NCI-H1105 treated with DMSO at 0.1 percent for 48 hours (cell line): ENCODE measurements around the gene STX17.
"Not testable (repeated sequence)": the region's sequence is repeated elsewhere in the genome, so short reads cannot be mapped to it uniquely, and the experiment has no call there.

Experiments
- DNase-seq: peaks from one replicate; lab custom pipeline; 2025; lab: John Stamatoyannopoulos, UW

STX17 gene

DNA sequence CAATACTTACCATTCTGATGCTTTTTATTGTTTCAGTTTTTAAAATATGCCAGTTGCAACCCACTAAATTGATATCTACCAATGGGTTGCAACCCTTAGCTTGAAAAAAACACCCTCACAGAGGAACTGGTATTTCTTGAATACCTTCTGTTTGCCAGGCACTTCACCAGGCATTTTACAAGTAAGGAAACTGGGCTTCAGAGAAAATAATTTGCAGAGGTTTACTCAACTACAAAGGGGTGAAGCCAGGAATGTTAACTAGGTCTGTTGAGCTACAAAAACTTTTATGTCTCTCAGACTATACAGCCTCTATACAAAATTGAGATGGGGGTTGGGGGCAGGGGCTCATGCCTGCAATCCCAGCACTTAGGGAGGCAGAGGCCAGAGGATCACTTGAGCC, 65.0 kb downstream of the STX17 start:
- no peak for DNase-seq

DNA sequence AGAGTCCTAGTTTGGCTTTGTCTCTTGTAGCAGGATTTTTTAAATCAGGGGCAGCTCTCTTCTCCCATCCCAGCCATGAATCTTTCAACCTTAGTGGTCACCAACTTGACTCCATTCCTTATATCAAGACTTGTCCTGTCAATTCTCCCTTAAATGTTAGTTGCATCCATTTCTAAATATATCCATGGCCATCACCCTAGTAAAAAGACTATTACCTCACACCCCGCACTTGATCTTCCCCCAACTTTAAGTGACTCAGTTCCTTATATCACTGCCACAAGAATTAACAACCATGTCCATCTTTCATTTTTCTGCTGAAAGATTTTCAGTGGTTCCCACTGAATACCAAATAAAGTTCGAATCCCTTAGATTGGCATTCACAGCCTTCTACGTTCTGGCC, 67.0 kb downstream of the STX17 start:
- no peak for DNase-seq

DNA sequence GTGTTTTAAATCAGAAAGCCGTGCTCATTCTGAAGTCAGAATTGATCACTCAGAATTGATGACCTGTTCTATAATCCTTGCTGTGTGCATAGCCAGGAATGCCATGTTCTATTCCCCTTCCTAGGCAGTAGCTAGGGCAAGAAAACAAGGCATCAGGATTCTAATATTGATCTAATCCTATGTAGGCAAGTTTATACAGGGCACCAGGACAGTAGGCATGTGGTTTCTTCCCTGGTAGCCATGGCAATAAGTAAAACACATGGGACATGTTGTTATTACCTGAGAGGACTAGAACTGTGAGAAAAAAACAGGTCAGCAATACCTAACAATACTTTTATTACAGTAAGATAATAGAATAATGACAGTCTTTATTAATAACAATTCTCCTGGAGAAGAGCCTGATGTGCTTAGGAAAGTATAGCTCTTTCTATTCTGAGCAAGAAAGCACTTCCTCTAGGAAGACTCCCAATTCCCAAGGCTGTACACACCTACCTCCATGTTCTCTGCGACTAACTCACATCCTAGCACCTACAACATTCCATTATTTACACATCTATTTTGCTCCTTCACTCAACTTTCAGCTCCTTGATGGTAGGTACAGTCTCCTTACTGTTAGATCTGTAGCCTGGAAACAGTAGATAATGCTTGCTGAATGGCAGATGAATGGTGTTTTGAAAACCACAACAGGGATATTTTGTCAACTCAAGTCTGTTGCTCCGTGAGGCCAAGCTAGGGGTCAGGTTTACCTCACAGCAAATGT, 70.8 kb downstream of the STX17 start:
- DNase-seq = no peak

DNA sequence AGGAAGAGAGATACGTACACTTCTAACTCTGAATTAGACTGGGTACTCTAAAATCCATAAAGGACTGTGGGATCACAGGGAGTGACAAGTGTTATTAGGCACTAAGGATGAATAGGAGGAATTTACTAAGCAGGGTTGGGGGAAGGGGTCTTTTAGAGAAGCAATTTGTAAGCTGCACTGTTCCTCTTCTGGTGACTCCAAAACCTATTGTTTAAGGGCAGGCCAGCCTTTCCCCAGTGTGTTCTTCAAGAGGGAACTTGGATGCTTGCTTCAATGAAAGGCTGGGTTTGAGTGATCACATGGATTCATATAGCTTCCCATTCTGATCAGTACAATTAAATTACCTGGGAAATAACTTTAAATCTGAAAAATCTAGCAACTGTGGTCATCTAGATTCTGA, 71.8 kb downstream of the STX17 start:
- DNase-seq = no peak

DNA sequence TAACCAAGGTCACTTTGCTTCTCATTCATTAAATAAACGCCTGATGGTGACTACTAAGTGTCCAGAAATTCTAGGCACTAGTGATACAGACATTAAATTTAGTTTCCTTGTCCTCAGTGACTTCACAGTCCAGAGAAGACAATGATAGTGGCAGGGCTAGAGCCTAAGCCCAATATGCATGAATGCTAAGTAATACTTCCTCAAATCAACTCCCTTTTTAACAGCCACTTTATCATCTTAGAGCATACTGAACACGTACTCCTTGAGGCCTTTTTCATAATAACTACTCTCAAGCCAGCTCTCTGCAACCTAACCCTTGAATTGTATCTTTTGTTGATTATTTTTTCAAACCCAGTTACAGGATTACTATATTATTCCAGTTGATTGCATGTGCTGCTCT, 74.1 kb downstream of the STX17 start:
- no peak for DNase-seq

DNA sequence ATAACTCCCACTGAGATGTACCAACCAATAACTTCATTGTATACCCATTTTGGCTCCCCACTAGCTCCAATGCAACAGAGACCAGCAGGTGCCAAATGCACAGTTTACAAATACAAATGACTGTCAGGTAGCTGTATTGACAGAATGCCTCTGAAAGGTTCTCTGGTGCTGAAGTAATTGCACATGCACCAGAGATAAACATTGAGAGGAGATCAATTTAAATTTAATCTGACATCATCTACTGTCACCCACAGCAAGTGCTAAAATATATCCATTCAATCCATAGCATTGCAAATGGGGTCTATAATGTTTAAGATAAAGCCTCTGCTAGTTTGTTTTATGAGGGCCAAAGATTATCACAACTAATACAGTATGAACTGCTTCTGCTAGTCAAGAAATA, 80.2 kb downstream of the STX17 start:
- DNase-seq = no peak

DNA sequence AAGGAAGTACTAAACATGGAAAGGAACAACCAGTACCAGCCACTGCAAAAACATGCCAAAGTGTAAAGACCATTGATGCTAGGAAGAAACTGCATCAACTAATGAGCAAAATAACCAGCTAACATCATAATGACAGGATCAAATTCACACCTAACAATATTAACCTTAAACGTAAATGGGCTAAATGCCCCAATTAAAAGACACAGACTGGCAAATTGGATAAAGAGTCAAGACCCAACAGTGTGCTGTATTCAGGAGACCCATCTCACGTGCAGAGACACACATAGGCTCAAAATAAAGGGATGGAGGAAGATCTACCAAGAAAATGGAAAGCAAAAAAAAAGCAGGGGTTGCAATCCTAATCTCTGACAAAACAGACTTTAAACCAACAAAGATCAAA, 84.1 kb downstream of the STX17 start:
- not testable (repeated sequence) for DNase-seq

DNA sequence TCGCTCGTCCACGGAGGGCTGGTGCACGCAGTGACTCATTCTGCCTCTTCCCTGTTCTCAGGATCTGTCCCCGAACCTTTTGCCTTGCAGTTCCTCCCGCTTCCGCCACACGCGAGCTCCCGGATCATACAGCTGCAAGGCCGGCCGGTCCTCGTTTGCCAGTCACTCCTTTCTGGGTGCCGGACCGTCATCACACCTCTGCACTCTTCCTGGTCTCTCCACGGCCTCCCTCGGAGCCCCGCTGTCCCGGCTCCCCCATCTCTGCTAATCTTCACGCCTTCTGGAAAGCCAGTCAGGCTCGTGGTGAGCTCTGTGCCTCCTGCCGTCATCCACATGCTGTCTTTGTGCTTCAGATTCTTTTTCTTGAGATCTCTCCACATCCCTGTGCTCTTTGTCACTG, 91.8 kb downstream of the STX17 start:
- no peak for DNase-seq

DNA sequence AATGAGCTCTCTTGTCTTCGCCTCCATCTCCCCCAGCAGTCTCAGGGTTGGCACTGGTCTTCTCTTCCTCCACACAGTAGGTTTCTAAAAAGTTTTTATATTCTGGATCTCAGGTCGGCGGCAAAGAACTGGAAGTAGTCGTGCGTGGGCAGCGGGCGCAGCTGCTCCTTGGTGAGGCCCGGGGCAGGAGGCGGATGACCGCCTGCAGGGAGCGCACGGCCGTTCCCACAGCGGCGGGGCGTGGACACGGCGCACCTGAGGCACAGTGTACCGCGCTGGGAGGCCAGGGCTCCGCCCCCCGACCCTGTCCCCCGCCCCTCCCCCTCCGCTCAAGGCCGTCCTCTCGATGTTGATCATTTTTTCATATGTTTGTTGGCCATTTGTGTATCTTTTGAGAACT, 92.4 kb downstream of the STX17 start:
- DNase-seq = no peak

DNA sequence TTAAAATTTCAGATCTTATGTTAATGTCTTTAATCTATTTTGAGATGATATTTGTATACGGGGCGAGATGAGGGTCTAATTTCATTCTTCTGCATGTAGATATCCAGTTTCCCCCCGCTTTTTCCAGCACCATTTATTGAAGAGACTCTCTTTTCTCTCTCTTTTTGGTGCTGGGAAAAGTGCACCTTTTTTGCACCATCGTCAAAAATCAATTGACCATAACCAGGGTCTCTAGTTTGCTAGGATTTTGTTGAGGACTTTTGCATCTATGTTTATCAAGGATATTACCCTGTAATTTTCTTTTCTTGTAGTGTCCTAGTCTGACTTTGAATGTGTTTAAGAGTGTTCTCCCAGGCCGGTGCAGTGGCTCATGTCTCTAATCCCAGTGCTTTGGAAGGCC, 93.3 kb downstream of the STX17 start:
- no peak for DNase-seq

DNA sequence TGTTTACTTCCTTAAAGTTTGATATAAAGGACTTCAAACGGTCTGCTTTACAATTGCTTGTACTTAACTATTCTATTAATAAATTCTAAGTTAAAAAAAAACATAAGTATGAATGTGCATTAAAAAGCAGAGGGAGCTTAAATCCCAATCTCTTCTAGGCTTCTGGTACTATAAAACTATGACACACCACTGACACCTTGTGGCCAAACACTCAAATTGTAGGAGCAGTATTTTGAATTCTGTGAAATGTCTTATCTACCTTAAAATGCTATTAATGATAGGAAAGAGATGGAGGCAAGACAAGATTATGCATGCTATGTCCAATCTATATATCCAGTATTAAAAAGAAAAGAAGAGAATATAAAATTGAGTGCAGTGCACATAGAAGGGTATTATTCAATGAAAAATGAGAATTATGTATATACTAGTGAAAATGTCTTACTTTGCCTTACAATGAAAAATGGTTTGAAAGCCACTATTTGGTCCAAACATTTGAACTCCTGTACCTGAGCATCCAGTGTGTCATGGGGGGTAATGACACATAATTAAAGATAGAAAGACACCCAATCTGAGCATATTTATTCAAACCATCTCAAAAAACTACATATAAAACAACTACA, 104.7 kb downstream of the STX17 start:
- DNase-seq = peak; percentile 6

DNA sequence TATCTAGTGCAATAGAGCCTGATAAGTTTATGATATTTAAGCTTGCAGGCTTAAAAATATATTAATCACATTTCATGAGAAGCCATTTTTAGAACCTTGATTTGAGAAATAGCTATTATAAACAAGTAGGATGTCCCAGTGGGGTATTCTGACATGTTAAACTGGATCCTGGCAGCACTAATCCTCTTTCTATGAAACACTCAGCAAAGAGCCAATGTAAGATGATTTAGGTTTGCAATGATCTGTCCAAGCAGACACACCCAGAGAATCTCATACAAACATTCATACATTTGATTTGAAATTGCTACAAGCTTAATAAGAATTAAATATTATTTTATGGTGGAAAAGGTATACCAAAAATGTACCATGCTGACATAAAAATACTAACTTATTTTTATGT, 105.8 kb downstream of the STX17 start:
- no peak for DNase-seq

DNA sequence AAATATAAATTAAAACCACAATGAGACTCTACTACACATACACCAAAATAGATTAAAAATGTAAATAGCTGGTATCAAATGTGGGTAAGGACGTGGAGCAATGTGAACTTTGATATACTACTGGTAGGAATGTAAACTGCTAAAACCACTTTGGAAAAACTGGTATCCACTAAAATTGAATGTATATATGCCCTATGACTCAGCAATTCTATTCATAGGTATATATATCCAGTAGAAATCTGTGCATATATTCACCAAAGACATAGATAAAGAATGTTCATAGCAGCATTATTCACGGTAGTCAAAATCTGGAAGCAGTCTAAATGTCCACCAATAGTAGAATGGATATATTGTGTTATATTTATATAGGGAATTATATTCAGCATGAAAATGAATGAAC, 107.1 kb downstream of the STX17 start:
- no peak for DNase-seq

DNA sequence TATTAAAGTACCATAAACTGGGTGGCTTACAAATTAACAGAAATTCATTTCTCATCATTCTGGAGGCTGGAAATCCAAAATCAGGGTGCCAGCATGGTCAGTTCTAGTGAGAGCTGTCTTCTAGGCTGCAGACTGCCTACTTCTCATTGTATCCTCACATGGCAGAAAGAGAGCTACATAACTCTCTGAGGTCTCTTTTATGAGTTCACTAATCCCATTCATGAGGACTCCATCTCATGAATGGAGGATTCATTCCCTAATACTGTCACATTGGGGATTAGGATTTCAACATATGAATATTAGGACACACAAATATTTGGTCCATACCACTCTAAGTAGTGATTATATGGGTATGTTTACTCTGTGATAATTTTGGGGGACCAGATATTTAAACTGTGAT, 108.4 kb downstream of the STX17 start:
- DNase-seq = no peak

DNA sequence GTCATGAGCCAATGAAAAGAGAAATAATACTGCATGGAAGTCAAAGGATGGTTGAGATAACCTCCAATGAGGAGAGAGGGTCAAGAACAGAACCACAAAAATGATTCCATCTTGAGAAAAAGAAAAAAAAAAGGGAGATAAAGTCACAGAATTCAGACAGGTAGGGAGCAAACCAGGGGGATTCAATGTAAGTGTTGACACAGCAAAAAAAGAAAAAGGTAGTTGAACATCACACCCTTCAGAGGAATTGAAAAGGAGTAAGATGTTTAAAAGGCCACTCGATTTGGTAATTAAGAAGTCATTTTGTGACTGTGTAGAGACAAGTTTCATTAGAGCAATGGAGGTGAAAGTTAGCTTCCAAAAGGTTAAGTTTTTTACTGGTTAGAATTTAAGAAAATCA, 113.1 kb downstream of the STX17 start:
- DNase-seq = no peak
